ENCODE measurements around the gene LRGUK.
"Not testable (repeated sequence)": the region's sequence is repeated elsewhere in the genome, so short reads cannot be mapped to it uniquely, and the experiment has no call there.

The LRGUK gene, protein sequence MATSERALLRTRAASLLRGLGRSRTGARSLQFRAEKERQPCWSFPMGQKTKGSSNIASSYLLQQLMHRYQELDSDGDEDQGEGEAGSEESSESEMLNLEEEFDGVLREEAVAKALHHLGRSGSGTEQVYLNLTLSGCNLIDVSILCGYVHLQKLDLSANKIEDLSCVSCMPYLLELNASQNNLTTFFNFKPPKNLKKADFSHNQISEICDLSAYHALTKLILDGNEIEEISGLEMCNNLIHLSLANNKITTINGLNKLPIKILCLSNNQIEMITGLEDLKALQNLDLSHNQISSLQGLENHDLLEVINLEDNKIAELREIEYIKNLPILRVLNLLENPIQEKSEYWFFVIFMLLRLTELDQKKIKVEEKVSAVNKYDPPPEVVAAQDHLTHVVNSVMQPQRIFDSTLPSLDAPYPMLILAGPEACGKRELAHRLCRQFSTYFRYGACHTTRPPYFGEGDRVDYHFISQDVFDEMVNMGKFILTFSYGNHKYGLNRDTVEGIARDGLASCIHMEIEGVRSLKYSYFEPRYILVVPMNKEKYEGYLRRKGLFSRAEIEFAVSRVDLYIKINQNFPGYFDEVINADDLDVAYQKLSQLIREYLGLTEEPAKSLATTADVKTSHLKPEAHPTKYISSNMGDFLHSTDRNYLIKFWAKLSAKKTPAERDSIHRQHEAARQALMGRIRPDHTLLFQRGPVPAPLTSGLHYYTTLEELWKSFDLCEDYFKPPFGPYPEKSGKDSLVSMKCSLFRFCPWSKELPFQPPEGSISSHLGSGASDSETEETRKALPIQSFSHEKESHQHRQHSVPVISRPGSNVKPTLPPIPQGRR

DNA sequence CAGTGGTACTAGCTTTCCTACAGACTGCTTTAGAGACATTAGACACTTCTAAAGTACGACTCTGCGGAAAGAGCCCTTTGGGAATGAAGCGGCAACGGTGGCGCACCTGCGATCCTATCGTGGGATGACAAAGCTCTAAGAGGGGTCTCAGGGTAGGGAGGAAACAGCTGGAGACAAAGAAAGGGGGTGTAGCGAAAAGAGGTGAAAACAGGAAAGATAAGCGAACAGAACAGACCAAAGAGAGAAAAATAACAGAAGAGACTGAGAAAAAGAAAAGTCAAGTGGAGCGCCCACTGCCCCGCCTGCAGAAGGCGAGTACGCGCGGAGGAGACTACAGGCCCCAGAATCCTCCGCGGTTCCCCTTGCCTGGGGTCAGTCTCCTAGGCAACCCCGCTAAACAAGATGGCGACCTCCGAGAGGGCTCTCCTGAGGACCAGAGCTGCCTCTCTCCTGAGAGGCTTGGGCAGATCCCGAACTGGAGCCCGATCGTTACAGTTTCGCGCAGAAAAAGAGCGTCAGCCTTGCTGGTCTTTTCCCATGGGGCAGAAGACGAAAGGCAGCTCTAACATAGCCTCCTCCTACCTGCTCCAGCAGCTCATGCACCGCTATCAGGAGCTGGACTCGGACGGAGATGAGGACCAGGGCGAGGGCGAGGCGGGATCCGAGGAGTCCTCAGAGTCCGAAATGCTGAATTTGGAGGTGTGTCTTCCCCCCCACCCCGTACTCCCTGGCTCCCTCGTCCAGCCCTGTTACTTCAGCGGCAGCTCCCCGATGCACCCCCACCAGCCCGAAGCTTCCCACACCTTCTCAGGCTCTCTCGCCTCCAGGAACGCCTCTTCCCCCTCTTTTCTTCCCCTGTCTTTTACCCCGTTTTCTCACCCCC lies at the start of gene LRGUK:
Gene LRGUK, plus strand, starts transcription at position 375 of the 883 bp plus-strand sequence. Its CDS starts 28 bp downstream, at position 403.
- peak; percentile 36 to 62 (median 50) for DNase-seq

GRCh38 chr7:134077560-134077959 lies 49.6 kb upstream of the LRGUK start:
- DNase-seq, result not testable (repeated sequence)

GRCh38 chr7:134078991-134079390 lies 48.1 kb upstream of the LRGUK start:
- no peak for DNase-seq

- no peak for DNase-seq
Observed at GRCh38 chr7:134081695-134082094, 45.4 kb upstream of the LRGUK start.

DNA sequence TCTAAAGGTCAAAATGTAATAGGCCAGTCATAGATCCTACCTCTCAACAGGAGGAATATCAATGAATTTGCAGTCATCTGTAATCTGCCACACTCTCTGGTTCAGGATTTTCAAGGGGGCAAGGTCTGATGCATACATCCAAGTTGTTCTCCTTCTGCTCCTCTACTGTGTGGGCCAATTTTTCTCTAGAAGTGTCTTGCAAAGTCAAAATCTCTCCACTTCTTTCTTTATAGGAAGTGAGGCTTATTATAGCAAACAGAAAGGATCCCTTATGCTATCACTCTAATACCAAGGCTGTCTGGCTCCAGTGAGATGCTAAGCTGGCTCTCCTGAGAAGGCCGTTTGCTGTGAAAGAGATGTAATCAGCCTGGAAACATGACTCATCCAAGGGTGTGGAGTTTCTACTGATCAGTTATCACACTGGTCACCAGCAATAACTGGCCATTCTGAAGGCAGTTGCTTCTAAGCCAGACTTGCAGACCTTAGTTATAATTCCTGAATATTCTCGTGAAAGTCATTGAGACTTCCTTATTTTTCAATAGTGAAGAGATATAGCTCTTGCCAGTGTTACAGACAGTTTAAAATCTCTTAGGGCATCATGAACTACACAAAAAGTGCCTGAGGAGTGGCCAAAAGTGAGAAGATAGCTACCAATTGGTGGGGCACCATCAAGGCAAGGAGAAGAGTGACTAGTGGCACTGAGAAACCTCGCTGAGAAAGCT lies 43.2 kb upstream of the LRGUK start:
- no peak for DNase-seq

DNA sequence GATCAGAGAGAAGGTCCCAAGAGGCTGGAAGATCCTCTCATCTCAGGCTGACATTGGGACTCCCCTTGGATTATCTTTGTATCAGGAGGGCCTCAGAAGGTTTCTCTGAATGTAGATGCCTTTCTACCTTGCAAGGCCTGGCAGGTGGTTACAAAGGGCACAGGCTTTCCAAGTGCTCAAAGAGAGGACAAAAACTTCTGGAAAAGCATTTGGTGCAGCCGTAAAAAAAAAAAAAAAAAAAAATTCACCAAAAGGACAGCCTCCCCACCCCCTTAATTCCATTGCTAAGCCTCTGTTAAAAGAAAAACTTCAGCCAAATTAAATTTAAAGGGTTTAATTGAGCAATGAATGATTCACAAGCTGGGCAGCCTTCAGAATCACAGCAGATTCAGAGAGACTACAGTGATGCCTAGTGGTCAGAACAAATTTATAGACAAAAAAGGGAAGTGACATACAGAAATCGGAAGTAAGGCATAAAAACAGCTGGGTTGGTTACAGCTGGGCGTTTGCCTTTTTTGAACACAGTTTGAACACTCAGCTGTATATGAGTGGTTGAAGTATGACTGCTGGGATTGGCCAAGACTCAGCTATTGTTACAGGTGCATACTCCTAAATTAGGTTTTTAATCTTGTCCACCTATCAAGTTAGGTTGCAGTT lies 42.5 kb upstream of the LRGUK start:
- no peak for DNase-seq

DNA sequence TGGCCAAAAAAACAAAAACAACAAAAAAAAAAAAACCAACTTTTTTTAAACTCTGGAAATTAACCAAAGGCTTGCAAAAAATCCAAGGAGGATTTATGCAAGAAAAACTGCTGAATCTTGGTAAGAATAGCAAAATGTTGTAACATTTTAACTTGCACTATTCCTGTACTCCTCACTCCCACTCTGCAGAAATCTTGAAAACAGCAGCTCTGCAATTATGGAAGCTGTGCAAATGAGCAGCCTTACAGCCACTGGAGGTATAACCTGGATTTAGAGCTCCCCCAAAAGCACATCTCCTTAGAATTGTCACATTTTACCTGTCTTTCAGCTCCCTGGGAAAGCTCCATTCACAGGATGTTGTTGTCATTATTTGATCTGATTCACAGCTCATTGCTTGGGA lies 41.8 kb upstream of the LRGUK start:
- DNase-seq, result no peak

GRCh38 chr7:134086998-134087735 lies 40.0 kb upstream of the LRGUK start:
- no peak for DNase-seq

GRCh38 chr7:134088199-134088598 lies 38.9 kb upstream of the LRGUK start:
- no peak for DNase-seq

- DNase-seq, result no peak
Observed at GRCh38 chr7:134089446-134089845, 37.7 kb upstream of the LRGUK start.

DNA sequence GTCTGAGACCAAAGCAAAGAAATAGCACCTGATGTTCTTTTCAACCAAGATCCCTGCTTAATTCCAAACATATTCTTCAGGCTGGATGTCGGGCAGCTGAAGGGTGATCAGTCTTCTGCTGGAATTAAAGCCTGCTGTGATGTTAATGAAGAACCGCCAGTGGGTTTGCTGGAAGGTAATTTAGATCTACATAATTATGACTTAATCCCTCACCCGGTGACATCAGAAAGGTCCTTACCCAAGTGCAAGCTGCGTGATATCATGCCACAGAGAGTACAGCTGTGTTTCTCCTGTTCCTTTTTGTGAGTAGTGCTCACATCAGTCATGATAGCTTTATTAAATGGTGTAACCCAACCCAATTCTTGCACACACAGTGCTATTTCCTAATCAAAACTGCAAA lies 29.1 kb upstream of the LRGUK start:
- DNase-seq, result no peak

DNA sequence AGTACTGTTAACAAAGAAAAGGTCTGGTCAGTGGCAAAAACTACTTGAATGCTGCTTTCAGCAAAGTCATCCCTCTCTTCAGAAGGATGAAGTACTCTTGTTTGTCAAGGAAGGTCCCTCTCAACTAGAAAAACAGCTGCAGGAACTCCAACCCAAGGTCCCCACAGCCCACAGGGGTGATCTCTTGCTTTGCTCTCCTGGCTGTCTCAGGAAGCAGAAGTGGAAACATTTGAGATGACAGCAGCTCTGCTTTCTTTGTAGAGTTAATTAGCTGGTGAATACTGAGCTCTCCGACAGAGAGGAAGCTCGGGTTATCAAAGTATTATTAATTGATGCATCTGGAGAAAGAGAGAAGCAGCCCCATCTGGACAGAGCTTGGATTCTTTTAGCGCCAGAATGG lies 25.4 kb upstream of the LRGUK start:
- no peak for DNase-seq

DNA sequence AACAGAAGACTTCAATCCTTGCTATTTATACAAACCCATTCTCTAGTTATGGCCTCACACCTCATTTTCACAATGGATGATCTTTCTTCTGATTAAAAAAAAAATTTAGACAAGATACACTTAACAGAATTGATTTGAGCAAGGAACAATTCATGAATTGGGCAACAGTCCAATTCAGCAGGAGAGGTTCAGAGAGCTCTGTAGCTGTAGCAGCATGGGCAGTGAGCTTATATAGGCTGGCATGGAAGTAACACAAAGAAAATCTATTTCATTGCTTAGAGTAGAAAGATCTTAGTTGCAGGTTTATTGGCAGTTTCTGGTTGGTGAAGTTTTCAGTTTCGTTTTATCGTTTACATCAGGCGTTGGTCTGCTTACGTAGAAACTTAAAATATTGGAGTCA lies 23.0 kb upstream of the LRGUK start:
- DNase-seq, result no peak

DNA sequence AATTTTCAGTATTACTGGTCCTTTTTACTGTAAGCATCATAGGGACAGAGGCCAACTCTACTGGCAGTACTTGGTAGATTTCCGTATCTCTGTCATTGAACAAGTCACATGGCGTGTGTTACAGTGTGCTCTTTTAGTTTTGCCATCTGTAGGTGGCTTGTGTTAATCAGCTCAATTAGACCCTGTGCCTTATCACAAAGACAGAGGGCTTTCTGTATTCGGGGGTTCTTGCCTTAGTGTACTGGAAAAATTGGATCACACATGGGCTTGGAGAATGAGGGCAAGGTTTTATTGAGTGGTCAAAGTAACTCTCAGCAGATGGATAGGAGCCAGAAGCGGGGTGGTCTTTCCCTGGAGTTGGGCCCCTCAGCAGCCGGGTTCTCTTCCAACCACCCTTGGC lies 21.3 kb upstream of the LRGUK start:
- DNase-seq, result no peak

- no peak for DNase-seq
Observed at GRCh38 chr7:134108802-134109201, 18.3 kb upstream of the LRGUK start.

DNA sequence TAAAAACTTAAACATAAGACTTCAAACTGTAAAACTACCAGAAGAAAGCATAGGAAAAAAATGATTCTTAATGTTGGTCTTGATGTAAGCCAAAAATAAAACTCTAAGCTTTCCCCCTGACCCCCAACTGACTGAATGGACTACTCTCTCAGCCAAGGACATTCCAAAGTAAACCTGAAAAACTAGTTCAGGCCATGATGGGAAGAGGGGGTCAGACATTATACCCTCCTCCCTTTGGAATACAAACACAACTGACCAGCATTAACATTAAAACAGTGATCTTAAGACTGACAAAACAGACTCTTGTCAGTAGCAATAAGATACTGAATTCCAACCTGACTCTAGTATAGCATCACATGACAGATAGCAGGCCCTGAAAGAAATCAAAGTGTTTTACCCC lies 13.5 kb upstream of the LRGUK start:
- no peak for DNase-seq

GRCh38 chr7:134114992-134115391 lies 12.1 kb upstream of the LRGUK start:
- DNase-seq, result no peak

DNA sequence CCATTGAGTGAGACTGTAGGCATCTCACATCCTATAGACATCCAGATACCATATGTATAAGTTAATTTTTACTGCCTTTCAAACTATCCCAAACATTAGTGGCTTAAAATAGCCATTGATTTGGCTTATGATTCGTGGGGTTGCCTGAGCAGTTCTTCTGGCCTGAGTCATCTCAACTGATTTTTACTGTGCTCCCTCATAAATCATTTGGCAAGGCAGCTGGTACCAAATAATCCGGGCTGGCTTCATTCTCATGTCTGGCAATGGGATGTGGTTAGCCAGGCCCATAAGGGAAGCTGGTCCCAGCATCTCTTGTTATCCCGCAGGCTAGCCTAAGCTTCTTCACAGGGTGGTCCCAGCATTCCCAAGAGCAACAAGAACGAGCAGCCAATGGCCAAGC lies 6.7 kb upstream of the LRGUK start:
- DNase-seq, result no peak

- no peak for DNase-seq
Observed at GRCh38 chr7:134121632-134122139, 5.5 kb upstream of the LRGUK start.

GRCh38 chr7:134122980-134123379 lies 4.2 kb upstream of the LRGUK start:
- DNase-seq, result no peak

- DNase-seq, result no peak
Observed at GRCh38 chr7:134126146-134126545, 994 bp upstream of the LRGUK start.

All from activated CD4-positive, CD25-positive, alpha-beta regulatory T cell (primary cell).